A549 (cell line): ENCODE measurements around the gene GNPTG. TPM values are rescaled to one million over a fixed set of nuclear protein-coding genes. Genes with fewer than 3 reads are reported as not detected.

Source experiments
- ATAC-seq, 2 experiments: fragments of 200-7000 bp in 1 of 2; fragments of >200 bp in 1 of 2; cut with Nextera tagmentation in 1 of 2; cut with Tn5 transposase in 1 of 2; 3 replicates each; pipeline versions ENCODE4 v1.8.0 to v1.9.1; 2018 to 2020; ENCODE audit warnings: mild to moderate bottlenecking in 1 of 2, moderate library complexity in 1 of 2
- CTCF ChIA-PET: fragments of 300-600 bp; sonication (Branson Sonifier 250); formaldehyde crosslinking; extraction: SDS; loops from one replicate; lab custom pipeline; 2021; ENCODE audit warnings: antibody characterized with exemption, inconsistent platforms; lab: Yijun Ruan, JAX
- POLR2A ChIA-PET: fragments of 350-600 bp; formaldehyde crosslinking; extraction: SDS; loops from one replicate; lab custom pipeline; 2021; ENCODE audit warnings: antibody characterized with exemption, inconsistent platforms; lab: Yijun Ruan, JAX
- DNase-seq, 2 experiments: peaks; one replicate each; pipeline versions ENCODE4 v3.0.0 to v3.0.0-alpha.2; 2011 to 2016; ENCODE audit warnings: low read depth in 1 of 2, low spot score in 1 of 2
- FAIRE-seq: peaks from 2 replicates; lab custom pipeline; 2011; peaks lifted over from hg19 to GRCh38; lab: Jason Lieb, UNC
- H3K27ac ChIP-seq, 2 experiments: fragments of >200 bp; sonication (Bioruptor Twin); formaldehyde crosslinking; 3 replicates each; pipeline ENCODE4 v1.5.1; 2016 to 2017
- H3K4me1 ChIP-seq: fragments of >200 bp; sonication (Bioruptor Twin); formaldehyde crosslinking; 3 replicates; pipeline ENCODE4 v1.6.1; 2016
- H3K4me2 ChIP-seq: fragments of >200 bp; sonication (Bioruptor Twin); formaldehyde crosslinking; 3 replicates; pipeline ENCODE4 v1.6.1; 2016
- H3K4me3 ChIP-seq: fragments of >200 bp; sonication (Bioruptor Twin); formaldehyde crosslinking; 3 replicates; pipeline ENCODE4 v1.5.1; 2016
- H3K9me3 ChIP-seq: fragments of >200 bp; sonication (Bioruptor Twin); formaldehyde crosslinking; 3 replicates; pipeline ENCODE4 v1.6.1; 2016
- BHLHE40 ChIP-seq: IDR thresholded peaks from 2 replicates; pipeline ENCODE4 v1.6.1; 2012; ENCODE audit warnings: low read depth, low read length, inconsistent platforms
- CBX8 ChIP-seq: fragments of 200-600 bp; sonication (generic); IDR thresholded peaks from 2 replicates; pipeline ENCODE4 v1.6.1; 2016
- EP300 ChIP-seq, 2 experiments: fragments of >200 bp; sonication (Bioruptor Twin); formaldehyde crosslinking; IDR thresholded peaks; 2 replicates in 1 of 2; 3 replicates in 1 of 2; pipeline ENCODE4 v1.6.1; 2016 to 2017
- HES2 ChIP-seq: fragments of >200 bp; sonication (Bioruptor Twin); formaldehyde crosslinking; IDR thresholded peaks from 2 replicates; pipeline ENCODE4 v1.6.1; 2016
- JUN ChIP-seq, 2 experiments: fragments of >200 bp; sonication (Bioruptor Twin); formaldehyde crosslinking; IDR thresholded peaks; 2 replicates in 1 of 2; 3 replicates in 1 of 2; pipeline ENCODE4 v1.6.1; 2016 to 2017
- JUNB ChIP-seq: fragments of >200 bp; sonication (Bioruptor Twin); formaldehyde crosslinking; IDR thresholded peaks from 2 replicates; pipeline ENCODE4 v1.6.1; 2016
- KDM1A ChIP-seq: fragments of 200-600 bp; sonication (generic); IDR thresholded peaks from 2 replicates; pipeline ENCODE4 v1.6.1; 2016; ENCODE audit warnings: low read depth, mild to moderate bottlenecking
- KDM5A ChIP-seq: fragments of 200-600 bp; sonication (generic); IDR thresholded peaks from 2 replicates; pipeline ENCODE4 v1.6.1; 2016; ENCODE audit warnings: antibody characterized with exemption, mild to moderate bottlenecking
- MAX ChIP-seq: IDR thresholded peaks from 2 replicates; pipeline ENCODE4 v1.6.1; 2012
- POLR2A ChIP-seq: IDR thresholded peaks from 2 replicates; pipeline ENCODE4 v1.6.1; 2012; ENCODE audit warnings: mild to moderate bottlenecking, low read length
- RCOR1 ChIP-seq: fragments of 150-350 bp; IDR thresholded peaks from 2 replicates; pipeline ENCODE4 v1.6.1; 2014; ENCODE audit warnings: antibody characterized with exemption, low read length, low read depth
- REST ChIP-seq: fragments of 200-600 bp; sonication (generic); IDR thresholded peaks from 2 replicates; pipeline ENCODE4 v1.6.1; 2016; ENCODE audit warnings: antibody characterized with exemption, mild to moderate bottlenecking, moderate library complexity
- RNF2 ChIP-seq: fragments of 200-600 bp; sonication (generic); IDR thresholded peaks from 2 replicates; pipeline ENCODE4 v1.6.1; 2016; ENCODE audit warnings: low read depth, mild to moderate bottlenecking, antibody characterized with exemption, moderate library complexity, borderline replicate concordance
- USF2 ChIP-seq: fragments of 450-650 bp; IDR thresholded peaks from 2 replicates; pipeline ENCODE4 v1.6.1; 2014; ENCODE audit warnings: antibody characterized with exemption
- ZNF302 ChIP-seq: fragments of 250-450 bp; sonication (Bioruptor Pico); IDR thresholded peaks from 2 replicates; pipeline ENCODE4 v1.9.0; 2021; ENCODE audit warnings: inconsistent platforms, mild to moderate bottlenecking, moderate library complexity
- WGBS: methylation state at CpG from one replicate; pipeline ENCODE4 v1.1.6; 2017; ENCODE audit errors: missing lambda C conversion rate; 5-methylcytosine and 5-hydroxymethylcytosine counted together
- polyA plus RNA-seq, 4 experiments: library from polyadenylated mRNA; depleted of rRNA in 3 of 4; stranded (reverse); fragments of >200 nt; fragmentation: RNase III in 1 of 4; extraction: RNeasy Plus Mini Kit Qiagen cat#74134 plus additional on column Dnase treatment in 1 of 4; gene quantifications; 2 replicates in 3 of 4; 3 replicates in 1 of 4; pipeline ENCODE4 v1.2.3, GENCODE V29; 2011 to 2017

The GNPTG gene
- polyA plus RNA-seq, 2 of the 4 experiments (the other 2 are of a cell fraction): 23.4 to 24.2 TPM

GRCh38 chr16:1322407-1322806 is 29.3 kb upstream of the GNPTG start:
- 96% methylated on average over 8 of the region's 8 CpGs for WGBS
- H3K9me3 ChIP-seq: no peaks in the 10 kb centered on the region
- FAIRE-seq: no peak
- CTCF ChIA-PET: interaction anchor here (0.6 to 6.1 kb wide), 2 partner anchors 15 to 971 kb away, joined by 3 to 44 read pairs; no protein-coding TSS in a partner anchor
- no peak for DNase-seq
- no peak overlapping the region for H3K4me2 ChIP-seq
- H3K4me3 ChIP-seq: no peak overlapping the region
- no peak for TF ChIP-seq USF2
- no peak for TF ChIP-seq JUNB
- TF ChIP-seq RCOR1: no peak
- no peak for TF ChIP-seq BHLHE40
- no peak overlapping the region for H3K27ac ChIP-seq
- no peak for ATAC-seq
- POLR2A ChIA-PET: no interaction called here
- H3K4me1 ChIP-seq: no peaks in the 10 kb centered on the region

GRCh38 chr16:1323296-1324239 is 28.2 kb upstream of the GNPTG start:
- H3K9me3 ChIP-seq: no peaks in the 10 kb centered on the region
- H3K4me3 ChIP-seq: no peak overlapping the region
- ChIA-PET POLR2A (no interaction called here), CTCF (interaction anchor here (1.2 to 6.1 kb wide), 4 partner anchors 9 to 40 kb away, joined by 3 to 44 read pairs (median 4); partner anchors contain the start of gene BAIAP3)
- no peaks in the 10 kb centered on the region for H3K4me1 ChIP-seq
- no peak for FAIRE-seq
- TF ChIP-seq EP300 (IDR thresholded peaks at IDR 0.05): no peak
- no peak for TF ChIP-seq POLR2A
- TF ChIP-seq KDM1A: no peak
- TF ChIP-seq KDM5A: no peak
- no peak for TF ChIP-seq CBX8
- H3K4me2 ChIP-seq: no peak overlapping the region
- H3K27ac ChIP-seq: no peak overlapping the region
- ATAC-seq: peak in 1 of 2 experiments; percentile 5; a peak in 1 of 6 replicates
- 91% methylated on average over 33 of the region's 35 CpGs for WGBS
- DNase-seq: no peak

GRCh38 chr16:1324286-1324826 is 27.4 kb upstream of the GNPTG start:
- 90% methylated on average over 21 of the region's 22 CpGs for WGBS
- Histone ChIP-seq H3K4me3 (no peak overlapping the region), H3K4me1 (no peaks in the 10 kb centered on the region), H3K9me3 (no peaks in the 10 kb centered on the region), H3K27ac (no peak overlapping the region), H3K4me2 (no peak overlapping the region)
- TF ChIP-seq MAX (no peak), RNF2 (no peak), HES2 (no peak), ZNF302 (no peak), JUN (IDR thresholded peaks at IDR 0.05) (no peak), REST (no peak), POLR2A (no peak)
- POLR2A ChIA-PET: no interaction called here
- no peak for DNase-seq
- no peak for ATAC-seq
- CTCF ChIA-PET: interaction anchor here (0.9 to 6.1 kb wide), 5 partner anchors 8 to 39 kb away, joined by 3 to 44 read pairs (median 3); partner anchors contain the start of gene BAIAP3
- FAIRE-seq: no peak
